ENCODE data around the gene SF3B6. TPM values are rescaled to one million over a fixed set of nuclear protein-coding genes. Genes with fewer than 3 reads are reported as not detected.

Gene SF3B6
- total RNA-seq, 2 donors from 2014 or later, result 109 to 131 TPM

DNA sequence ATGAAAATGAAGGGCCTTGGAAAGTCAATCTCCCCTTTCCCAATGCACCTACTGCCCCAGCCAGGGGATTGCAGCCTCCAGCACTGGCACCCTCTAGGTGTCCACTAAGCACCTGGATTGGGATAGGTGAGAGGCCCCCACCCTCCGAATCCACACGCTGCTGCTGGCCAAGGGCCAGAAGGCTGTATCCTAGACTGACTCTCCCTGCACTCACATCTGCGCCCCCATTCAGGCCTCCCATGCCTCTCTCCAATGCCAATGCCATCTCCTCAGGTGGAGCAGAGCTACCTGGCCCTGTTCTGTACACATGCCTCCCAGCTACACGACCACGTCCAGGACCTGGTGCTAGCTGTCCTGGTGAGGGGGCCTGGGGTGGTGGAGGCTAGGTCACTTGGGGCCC lies 56.4 kb downstream of the SF3B6 start:
- Mint-ChIP-seq H3K36me3 (ENCODE audit: low read depth) (peaks cover 11% of the 10 kb centered on the region), H3K9me3 (no peaks in the 10 kb centered on the region)

DNA sequence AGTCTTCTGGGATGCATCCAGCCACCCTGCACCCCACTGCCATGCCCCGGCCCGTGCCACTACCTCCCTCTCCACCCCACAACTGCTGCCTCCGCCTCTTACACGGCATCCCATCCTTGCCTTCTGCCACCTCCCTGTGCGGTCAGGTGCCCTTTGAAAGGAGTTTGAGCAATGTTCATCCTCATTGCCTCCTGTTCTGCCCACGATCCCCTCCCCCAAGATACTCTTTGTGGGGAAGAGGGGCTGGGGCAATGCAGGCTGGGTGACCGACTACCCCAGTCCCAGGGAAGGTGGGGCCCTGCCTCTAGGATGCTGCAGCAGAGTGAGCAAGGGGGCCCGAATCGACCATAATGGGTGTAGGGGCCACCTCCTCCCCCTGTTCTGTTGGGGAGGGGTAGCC lies 57.9 kb downstream of the SF3B6 start:
- whole genome bisulfite sequencing, 2 experiments (ENCODE audit: insufficient coverage in 1 of 2, insufficient read length in 1 of 2), result 92% methylated on average over 4 to 9 of the region's 9 CpGs
- TF ChIP-seq, protein P1, sequence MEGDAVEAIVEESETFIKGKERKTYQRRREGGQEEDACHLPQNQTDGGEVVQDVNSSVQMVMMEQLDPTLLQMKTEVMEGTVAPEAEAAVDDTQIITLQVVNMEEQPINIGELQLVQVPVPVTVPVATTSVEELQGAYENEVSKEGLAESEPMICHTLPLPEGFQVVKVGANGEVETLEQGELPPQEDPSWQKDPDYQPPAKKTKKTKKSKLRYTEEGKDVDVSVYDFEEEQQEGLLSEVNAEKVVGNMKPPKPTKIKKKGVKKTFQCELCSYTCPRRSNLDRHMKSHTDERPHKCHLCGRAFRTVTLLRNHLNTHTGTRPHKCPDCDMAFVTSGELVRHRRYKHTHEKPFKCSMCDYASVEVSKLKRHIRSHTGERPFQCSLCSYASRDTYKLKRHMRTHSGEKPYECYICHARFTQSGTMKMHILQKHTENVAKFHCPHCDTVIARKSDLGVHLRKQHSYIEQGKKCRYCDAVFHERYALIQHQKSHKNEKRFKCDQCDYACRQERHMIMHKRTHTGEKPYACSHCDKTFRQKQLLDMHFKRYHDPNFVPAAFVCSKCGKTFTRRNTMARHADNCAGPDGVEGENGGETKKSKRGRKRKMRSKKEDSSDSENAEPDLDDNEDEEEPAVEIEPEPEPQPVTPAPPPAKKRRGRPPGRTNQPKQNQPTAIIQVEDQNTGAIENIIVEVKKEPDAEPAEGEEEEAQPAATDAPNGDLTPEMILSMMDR (conservative IDR thresholded peaks at IDR 0.05), result no peak
- no peaks in the 10 kb centered on the region for H3K4me1 Mint-ChIP-seq
- no peak overlapping the region for H3K4me3 ChIP-seq (ENCODE audit: low read length)
- H3K36me3 Mint-ChIP-seq (ENCODE audit: low read depth), result peaks cover 9% of the 10 kb centered on the region
- H3K4me1 ChIP-seq (ENCODE audit: control insufficient read depth, insufficient read depth, low read length), result no peaks in the 10 kb centered on the region
- no peaks in the 10 kb centered on the region for H3K9me3 ChIP-seq (ENCODE audit: control insufficient read depth, low read length)
- H3K27ac Mint-ChIP-seq, result no peak overlapping the region
- no peak overlapping the region for H3K4me3 Mint-ChIP-seq
- no peaks in the 10 kb centered on the region for H3K9me3 Mint-ChIP-seq
- H3K36me3 ChIP-seq (ENCODE audit: control insufficient read depth, insufficient read depth, low read length), result no peaks in the 10 kb centered on the region
- no peak overlapping the region for H3K9ac ChIP-seq (ENCODE audit: extremely low read depth, low read length, poor library complexity, severe bottlenecking)
- H3K27me3 ChIP-seq (ENCODE audit: control insufficient read depth, insufficient read depth, low read length, poor library complexity, severe bottlenecking), result no peaks in the 10 kb centered on the region
- DNase-seq, result no peak
- H3K27me3 Mint-ChIP-seq (ENCODE audit: insufficient read depth), result no peaks in the 10 kb centered on the region
- no peak overlapping the region for H3K27ac ChIP-seq (ENCODE audit: low read depth, low read length)

More for the DNA sequence above, 56.4 kb downstream of the SF3B6 start:
- no peak overlapping the region for H3K4me3 Mint-ChIP-seq
- Histone ChIP-seq H3K4me3 (ENCODE audit: low read length) (no peak overlapping the region), H3K4me1 (ENCODE audit: control insufficient read depth, insufficient read depth, low read length) (no peaks in the 10 kb centered on the region), H3K9ac (ENCODE audit: extremely low read depth, low read length, poor library complexity, severe bottlenecking) (no peak overlapping the region), H3K27ac (ENCODE audit: low read depth, low read length) (no peak overlapping the region), H3K27me3 (ENCODE audit: control insufficient read depth, insufficient read depth, low read length, poor library complexity, severe bottlenecking) (no peaks in the 10 kb centered on the region), H3K9me3 (ENCODE audit: control insufficient read depth, low read length) (no peaks in the 10 kb centered on the region), H3K36me3 (ENCODE audit: control insufficient read depth, insufficient read depth, low read length) (peaks cover 3% of the 10 kb centered on the region)
- no peaks in the 10 kb centered on the region for H3K27me3 Mint-ChIP-seq (ENCODE audit: insufficient read depth)
- no peak overlapping the region for H3K27ac Mint-ChIP-seq
- TF ChIP-seq, protein P1 (conservative IDR thresholded peaks at IDR 0.05), result no peak
- H3K4me1 Mint-ChIP-seq, result peaks cover 9% of the 10 kb centered on the region
- no peak for DNase-seq
- 94% methylated on average over 5 of the region's 5 CpGs; no CpG with 5 or more reads in 1 of the 2 experiments for WGBS, 2 experiments (ENCODE audit: insufficient coverage in 1 of 2, insufficient read length in 1 of 2)

DNA sequence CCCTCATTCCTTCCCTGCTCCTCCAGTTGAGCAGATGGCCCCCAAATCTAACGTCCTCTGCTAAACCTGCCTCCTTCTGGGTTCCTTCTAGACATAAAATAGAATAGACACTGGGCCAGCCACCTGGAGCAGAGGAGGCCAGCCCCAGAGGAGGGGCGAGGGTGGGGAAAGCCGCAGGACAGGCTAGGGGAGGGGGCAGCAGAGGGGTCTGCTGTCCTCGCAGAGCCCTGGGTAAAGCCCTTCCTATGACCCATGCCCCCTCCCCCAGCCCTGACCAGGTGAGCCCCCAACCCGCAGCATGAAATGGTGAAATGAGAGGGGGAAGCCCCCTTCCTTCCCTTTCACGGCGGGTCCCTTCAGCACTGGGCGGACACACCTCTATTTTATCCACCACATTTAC lies 58.4 kb downstream of the SF3B6 start:
- H3K27ac Mint-ChIP-seq, result no peak overlapping the region
- H3K27me3 Mint-ChIP-seq (ENCODE audit: insufficient read depth), result no peaks in the 10 kb centered on the region
- Histone ChIP-seq H3K4me3 (ENCODE audit: low read length) (no peak overlapping the region), H3K9ac (ENCODE audit: extremely low read depth, low read length, poor library complexity, severe bottlenecking) (no peak overlapping the region), H3K27ac (ENCODE audit: low read depth, low read length) (no peak overlapping the region), H3K9me3 (ENCODE audit: control insufficient read depth, low read length) (no peaks in the 10 kb centered on the region), H3K27me3 (ENCODE audit: control insufficient read depth, insufficient read depth, low read length, poor library complexity, severe bottlenecking) (no peaks in the 10 kb centered on the region), H3K4me1 (ENCODE audit: control insufficient read depth, insufficient read depth, low read length) (no peaks in the 10 kb centered on the region), H3K36me3 (ENCODE audit: control insufficient read depth, insufficient read depth, low read length) (no peaks in the 10 kb centered on the region)
- no peaks in the 10 kb centered on the region for H3K9me3 Mint-ChIP-seq
- no peak overlapping the region for H3K4me3 Mint-ChIP-seq
- 89 to 100% methylated on average over 1 to 8 of the region's 8 CpGs for WGBS, 2 experiments (ENCODE audit: insufficient coverage in 1 of 2, insufficient read length in 1 of 2)
- no peak for DNase-seq
- TF ChIP-seq, protein P1 (conservative IDR thresholded peaks at IDR 0.05), result no peak
- peaks cover 4% of the 10 kb centered on the region for H3K4me1 Mint-ChIP-seq
- H3K36me3 Mint-ChIP-seq (ENCODE audit: low read depth), result peaks cover 4% of the 10 kb centered on the region

Other genes with a start within 250 kb of the SF3B6 start
- 10 to 100 TPM; 18.6 to 20.7 TPM for gene ATAD2B, start 149.2 kb downstream of the SF3B6 start, total RNA-seq
- 10 to 100 TPM; 20.1 to 26.8 TPM for gene UBXN2A, start 135.9 kb downstream of the SF3B6 start, total RNA-seq
- 1 to 10 TPM in 1 of 2 donors, under 1 TPM in 1; 0.91 to 1.0 TPM for gene MFSD2B, start 66.2 kb downstream of the SF3B6 start, total RNA-seq
- gene WDCP, start 28.9 kb downstream of the SF3B6 start, total RNA-seq, result 10 to 100 TPM; 18.2 to 24.1 TPM
- 10 to 100 TPM; 35.3 to 39.0 TPM for gene FKBP1B, start 26.6 kb downstream of the SF3B6 start, total RNA-seq
- gene TP53I3, start 8.5 kb upstream of the SF3B6 start, total RNA-seq, result 10 to 100 TPM; 11.6 to 23.2 TPM
- under 1 TPM in 1 of 2 donors, not detected in 1; 0.73 TPM for gene PFN4, start 47.0 kb upstream of the SF3B6 start, total RNA-seq
- gene FAM228B, start 47.1 kb upstream of the SF3B6 start, total RNA-seq, result 10 to 100 TPM; 13.2 to 14.6 TPM
- gene FAM228A, start 98.7 kb upstream of the SF3B6 start, total RNA-seq, result under 1 TPM in 1 of 2 donors, not detected in 1; 0.53 TPM